Endothelial cell of umbilical vein (primary cell): Measurements from ENCODE around the gene ABTB2.

ENCODE experiments used
- EZH2 ChIP-seq: IDR thresholded peaks from 2 replicates; pipeline ENCODE4 v1.6.1; 2012; ENCODE audit warnings: borderline replicate concordance, low read depth, mild to moderate bottlenecking, moderate library complexity, low read length, inconsistent platforms; ENCODE audit not compliant: severe bottlenecking
- POLR2A ChIP-seq: IDR thresholded peaks from 2 replicates; pipeline ENCODE4 v1.6.1; 2012; ENCODE audit warnings: low read depth, mild to moderate bottlenecking, control low read depth, low read length
- TF ChIP-seq, protein P1 (sequence below): IDR thresholded peaks from 2 replicates; pipeline ENCODE4 v1.6.1; 2011; ENCODE audit not compliant: insufficient read depth, insufficient read length

DNA sequence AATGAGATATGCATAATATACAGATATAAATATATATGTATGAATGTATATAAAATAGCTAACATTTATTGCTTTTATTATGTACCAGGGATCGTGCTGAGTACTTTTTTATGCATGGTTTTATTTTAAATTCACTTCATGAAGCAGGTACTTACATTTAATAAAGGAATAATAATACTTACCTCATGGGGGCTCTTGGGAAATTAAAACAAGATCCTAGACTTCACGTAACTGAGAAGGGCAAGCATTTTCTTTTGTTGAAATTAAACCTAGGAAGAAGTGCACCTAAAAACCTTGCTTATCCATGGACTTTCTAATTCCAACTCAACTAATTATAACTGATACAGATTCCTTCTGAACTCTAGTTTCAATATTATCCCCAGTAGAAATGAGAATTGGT lies 40.0 kb upstream of the ABTB2 start:
- TF ChIP-seq, protein P1, sequence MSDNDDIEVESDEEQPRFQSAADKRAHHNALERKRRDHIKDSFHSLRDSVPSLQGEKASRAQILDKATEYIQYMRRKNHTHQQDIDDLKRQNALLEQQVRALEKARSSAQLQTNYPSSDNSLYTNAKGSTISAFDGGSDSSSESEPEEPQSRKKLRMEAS = no peak
- no peak for TF ChIP-seq POLR2A
- TF ChIP-seq EZH2 = no peak
